Measurements from ENCODE around the gene PLK5.
"Not testable (repeated sequence)": the region's sequence is repeated elsewhere in the genome, so short reads cannot be mapped to it uniquely, and the experiment has no call there.

Gene PLK5

GRCh38 chr19:1509602-1510441, 14.1 kb upstream of the PLK5 start:
- no peak for DNase-seq

- DNase-seq: no peak
These were observed 13.5 kb upstream of the PLK5 start for GRCh38 chr19:1510442-1510806.

GRCh38 chr19:1510807-1511206, 13.1 kb upstream of the PLK5 start:
- no peak for DNase-seq

GRCh38 chr19:1511318-1512317, 12.3 kb upstream of the PLK5 start:
- no peak for DNase-seq

GRCh38 chr19:1512671-1513498, 11.0 kb upstream of the PLK5 start, which contains the start of gene ADAMTSL5:
Gene ADAMTSL5, minus strand, starts transcription at chr19:1513019. Its CDS starts 2,076 bp downstream, at chr19:1510943.
- peak; percentile 68 for DNase-seq

GRCh38 chr19:1513499-1514294, 10.2 kb upstream of the PLK5 start:
- peak; percentile 39 for DNase-seq

GRCh38 chr19:1514295-1514661, 9.6 kb upstream of the PLK5 start:
- no peak for DNase-seq

- no peak for DNase-seq
These were observed 8.7 kb upstream of the PLK5 start for GRCh38 chr19:1514986-1515721.

GRCh38 chr19:1516395-1516753, 7.5 kb upstream of the PLK5 start:
- DNase-seq: no peak

GRCh38 chr19:1518471-1518870, 5.4 kb upstream of the PLK5 start:
- DNase-seq: no peak

- DNase-seq: not testable (repeated sequence)
These were observed 4.1 kb upstream of the PLK5 start for GRCh38 chr19:1519802-1520201.

GRCh38 chr19:1520203-1520780, 3.6 kb upstream of the PLK5 start:
- DNase-seq: no peak

- DNase-seq: no peak
These were observed 2.2 kb upstream of the PLK5 start for GRCh38 chr19:1521636-1522035.

GRCh38 chr19:1522061-1522460, 1.8 kb upstream of the PLK5 start:
- no peak for DNase-seq

GRCh38 chr19:1522838-1523237, 1.0 kb upstream of the PLK5 start:
- no peak for DNase-seq

- no peak for DNase-seq
These were observed 552 bp downstream of the PLK5 start for GRCh38 chr19:1524287-1524971.

GRCh38 chr19:1524972-1525325, 1.1 kb downstream of the PLK5 start:
- DNase-seq: no peak

- DNase-seq: no peak
These were observed 1.5 kb downstream of the PLK5 start for GRCh38 chr19:1525343-1525742.

GRCh38 chr19:1526066-1526778, 2.3 kb downstream of the PLK5 start:
- DNase-seq: no peak

Measured in HCEC 1CT (cell line).